ENCODE results near the gene PELI2.

- no peak for TF ChIP-seq TAF1 (IDR thresholded peaks at IDR 0.05; ENCODE audit: borderline replicate concordance, low read depth, low read length)
- no peak for TF ChIP-seq POLR2AphosphoS5 (IDR thresholded peaks at IDR 0.05; ENCODE audit: low read depth, low read length)
- no peak for TF ChIP-seq POLR2A (IDR thresholded peaks at IDR 0.05; ENCODE audit: low read depth, low read length)
These were observed 221.9 kb downstream of the PELI2 start for GRCh38 chr14:56339855-56340701.
